Tibial nerve (tissue), 4 donors: Measurements from ENCODE around the gene EYS. TPM values are rescaled to one million over a fixed set of nuclear protein-coding genes. Genes with fewer than 3 reads are reported as not detected.

Experiments used
- DNase-seq, 2 donors: peaks; one replicate each; pipeline ENCODE4 v3.0.0-alpha.2; 2019; ENCODE audit warnings: low spot score in 2 of 2
- H3K27ac ChIP-seq, 4 donors: fragments of 200-600 bp; sonication (generic) in 3 of 4; one replicate each; pipeline ENCODE4 v1.5.1; 2017 to 2019; ENCODE audit warnings: mild to moderate bottlenecking in 1 of 4
- H3K27me3 ChIP-seq, 2 donors: fragments of 200-600 bp; sonication (generic) in 1 of 2; one replicate each; pipeline versions ENCODE4 v1.5.1 to v1.6.0; 2017 to 2019
- H3K36me3 ChIP-seq, 3 donors: fragments of 200-600 bp; sonication (generic); one replicate each; pipeline ENCODE4 v1.5.1; 2018 to 2019
- H3K4me1 ChIP-seq, 4 donors: fragments of 200-600 bp; sonication (generic) in 3 of 4; one replicate each; pipeline ENCODE4 v1.5.1; 2017 to 2019
- H3K4me3 ChIP-seq, 4 donors: fragments of 200-600 bp; sonication (generic) in 3 of 4; one replicate each; pipeline ENCODE4 v1.5.1; 2017 to 2019; ENCODE audit warnings: mild to moderate bottlenecking in 1 of 4, moderate library complexity in 1 of 4
- H3K9me3 ChIP-seq, 4 donors: fragments of 200-600 bp; sonication (generic) in 3 of 4; one replicate each; pipeline ENCODE4 v1.5.1; 2017 to 2019
- EP300 ChIP-seq, 2 donors: sonication (generic); formaldehyde crosslinking; IDR thresholded peaks; one replicate each; pipeline ENCODE4 v1.6.1; 2017; ENCODE audit warnings: antibody characterized with exemption in 2 of 2, mild to moderate bottlenecking in 1 of 2
- POLR2A ChIP-seq, 2 donors: fragments of 450-650 bp; IDR thresholded peaks; one replicate each; pipeline ENCODE4 v1.6.1; 2017; ENCODE audit warnings: antibody characterized with exemption in 2 of 2, mild to moderate bottlenecking in 2 of 2, moderate library complexity in 2 of 2
- WGBS, 2 donors: methylation state at CpG; one replicate each; pipeline ENCODE4 v1.1.5; 2018; 5-methylcytosine and 5-hydroxymethylcytosine counted together
- total RNA-seq, 4 donors: library from RNA; depleted of rRNA; stranded (reverse); fragments of >200 nt; gene quantifications; one replicate each; pipeline ENCODE4 v1.1.0, GENCODE V29; 2016
- TF ChIP-seq, protein P1 (sequence below), 5 experiments: fragments of 200-600 bp in 3 of 5; fragments of 450-650 bp in 2 of 5; sonication (generic) in 3 of 5; IDR thresholded peaks; one replicate each; pipeline ENCODE4 v1.5.1; 2016 to 2019; ENCODE audit warnings: antibody characterized with exemption in 5 of 5, mild to moderate bottlenecking in 3 of 5, moderate library complexity in 2 of 5

The EYS gene
- total RNA-seq, 4 donors from 2014 or later, result under 0.01 to 4.5 (median 0.39) TPM; not detected in 1

DNA sequence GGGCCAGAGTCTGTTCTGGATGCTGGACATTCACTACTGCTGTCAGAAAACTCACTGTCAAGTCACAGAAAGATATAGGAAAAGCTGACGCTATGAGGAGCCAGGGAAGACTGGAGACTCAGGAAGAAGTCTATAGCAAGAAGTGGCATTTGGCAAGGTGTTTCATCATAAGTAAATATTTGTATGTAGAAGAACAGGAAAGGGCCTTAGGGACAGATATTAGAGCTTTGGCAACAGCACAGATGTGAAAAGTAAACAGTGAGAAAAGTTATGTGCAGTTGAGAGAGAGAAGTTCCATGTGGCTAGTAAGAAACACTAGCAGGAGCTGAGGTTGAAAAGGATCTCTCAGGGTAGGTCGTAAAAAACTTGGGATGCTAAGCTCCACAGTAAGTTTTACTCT, 1202.5 kb downstream of the EYS start:
- Histone ChIP-seq H3K9me3 (no peaks in the 10 kb centered on the region), H3K36me3 (no peaks in the 10 kb centered on the region), H3K4me3 (no peak overlapping the region), H3K27ac (no peak overlapping the region), H3K27me3 (no peaks in the 10 kb centered on the region), H3K4me1 (peaks cover 0 to 3% (median 0%) of the 10 kb centered on the region in 4 donors)
- 61 to 72% methylated on average over 2 of the region's 2 CpGs for WGBS, 2 donors
- DNase-seq, result no peak
- TF ChIP-seq, protein P1, sequence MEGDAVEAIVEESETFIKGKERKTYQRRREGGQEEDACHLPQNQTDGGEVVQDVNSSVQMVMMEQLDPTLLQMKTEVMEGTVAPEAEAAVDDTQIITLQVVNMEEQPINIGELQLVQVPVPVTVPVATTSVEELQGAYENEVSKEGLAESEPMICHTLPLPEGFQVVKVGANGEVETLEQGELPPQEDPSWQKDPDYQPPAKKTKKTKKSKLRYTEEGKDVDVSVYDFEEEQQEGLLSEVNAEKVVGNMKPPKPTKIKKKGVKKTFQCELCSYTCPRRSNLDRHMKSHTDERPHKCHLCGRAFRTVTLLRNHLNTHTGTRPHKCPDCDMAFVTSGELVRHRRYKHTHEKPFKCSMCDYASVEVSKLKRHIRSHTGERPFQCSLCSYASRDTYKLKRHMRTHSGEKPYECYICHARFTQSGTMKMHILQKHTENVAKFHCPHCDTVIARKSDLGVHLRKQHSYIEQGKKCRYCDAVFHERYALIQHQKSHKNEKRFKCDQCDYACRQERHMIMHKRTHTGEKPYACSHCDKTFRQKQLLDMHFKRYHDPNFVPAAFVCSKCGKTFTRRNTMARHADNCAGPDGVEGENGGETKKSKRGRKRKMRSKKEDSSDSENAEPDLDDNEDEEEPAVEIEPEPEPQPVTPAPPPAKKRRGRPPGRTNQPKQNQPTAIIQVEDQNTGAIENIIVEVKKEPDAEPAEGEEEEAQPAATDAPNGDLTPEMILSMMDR (IDR thresholded peaks at IDR 0.05), result no peak
- no peak for TF ChIP-seq EP300 (IDR thresholded peaks at IDR 0.05)

DNA sequence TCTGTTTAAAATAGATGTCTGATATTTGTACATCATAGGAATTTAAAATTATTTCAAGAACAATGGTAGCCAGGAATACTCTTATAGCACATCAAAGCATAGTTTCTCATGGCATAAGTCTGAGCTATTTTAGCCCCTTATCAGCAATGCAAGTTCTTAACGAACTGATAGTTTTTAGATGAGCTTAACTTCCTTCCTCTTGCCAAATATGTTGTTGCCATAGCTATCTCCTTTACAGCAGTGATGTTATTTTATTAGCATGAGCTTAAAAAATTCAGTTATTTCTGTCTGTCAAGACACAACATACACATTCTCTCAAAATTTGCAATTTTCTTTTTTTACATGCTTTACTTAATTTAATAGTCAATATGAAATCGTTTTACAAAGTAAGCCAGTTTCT, 1204.2 kb downstream of the EYS start:
- WGBS, 2 donors, result 55 to 57% methylated on average over 2 of the region's 2 CpGs
- Histone ChIP-seq H3K36me3 (no peaks in the 10 kb centered on the region), H3K9me3 (no peaks in the 10 kb centered on the region), H3K27ac (no peak overlapping the region), H3K4me3 (no peak overlapping the region), H3K4me1 (peaks cover 0 to 3% (median 0%) of the 10 kb centered on the region in 4 donors), H3K27me3 (no peaks in the 10 kb centered on the region)
- TF ChIP-seq POLR2A (IDR thresholded peaks at IDR 0.05), result no peak
- TF ChIP-seq, protein P1 (IDR thresholded peaks at IDR 0.05), result no peak
- no peak for TF ChIP-seq EP300 (IDR thresholded peaks at IDR 0.05)
- no peak for DNase-seq

DNA sequence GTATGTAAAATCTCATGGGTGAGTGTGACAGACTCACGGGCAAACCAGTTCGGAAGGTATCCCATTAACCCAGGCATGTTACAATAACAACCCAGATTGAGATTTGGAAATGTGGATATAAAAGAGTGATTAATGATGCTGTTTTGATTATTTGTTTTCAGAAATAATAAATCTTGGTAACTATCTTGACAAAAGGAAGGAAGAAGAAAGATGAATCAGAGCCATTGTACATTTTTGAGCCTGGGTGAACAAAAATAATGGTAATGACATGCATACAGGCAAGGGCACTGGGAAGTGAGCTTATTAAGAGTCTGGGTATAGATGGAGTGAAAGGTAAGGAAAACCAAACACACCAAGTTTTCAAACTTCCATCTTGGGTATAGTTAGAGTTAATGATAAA, 1209.4 kb downstream of the EYS start:
- Histone ChIP-seq H3K36me3 (no peaks in the 10 kb centered on the region), H3K27ac (no peak overlapping the region), H3K4me3 (no peak overlapping the region), H3K4me1 (no peaks in the 10 kb centered on the region), H3K9me3 (no peaks in the 10 kb centered on the region), H3K27me3 (no peaks in the 10 kb centered on the region)
- 94 to 95% methylated on average over 2 of the region's 2 CpGs for WGBS, 2 donors
- no peak for TF ChIP-seq EP300 (IDR thresholded peaks at IDR 0.05)
- TF ChIP-seq, protein P1 (IDR thresholded peaks at IDR 0.05), result no peak
- no peak for TF ChIP-seq POLR2A (IDR thresholded peaks at IDR 0.05)
- no peak for DNase-seq

DNA sequence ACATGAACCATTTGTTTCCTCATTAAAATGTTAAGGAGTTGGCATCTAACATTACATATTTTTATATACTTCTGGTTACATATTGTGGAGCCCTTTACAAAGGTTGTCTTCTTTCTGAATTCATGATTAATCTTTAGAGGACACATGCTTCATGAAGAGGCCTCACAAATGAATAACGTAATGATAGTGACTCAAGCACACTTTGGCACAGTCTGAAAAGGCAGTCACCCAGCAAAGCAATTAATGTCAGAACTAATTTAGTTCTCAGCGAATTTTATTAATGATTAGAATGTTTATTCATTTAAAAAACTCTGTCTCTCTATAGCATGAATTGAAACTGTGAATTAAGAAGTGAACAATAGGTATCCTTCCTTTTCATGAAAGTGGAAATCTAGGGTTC, 1217.3 kb downstream of the EYS start:
- DNase-seq, result no peak
- 63 to 72% methylated on average over 2 of the region's 2 CpGs for WGBS, 2 donors
- H3K27me3 ChIP-seq, result no peaks in the 10 kb centered on the region
- H3K27ac ChIP-seq, result no peak overlapping the region
- H3K36me3 ChIP-seq, result no peaks in the 10 kb centered on the region
- H3K4me1 ChIP-seq, result no peaks in the 10 kb centered on the region
- H3K4me3 ChIP-seq, result no peak overlapping the region
- no peaks in the 10 kb centered on the region for H3K9me3 ChIP-seq
- TF ChIP-seq EP300 (IDR thresholded peaks at IDR 0.05) (no peak), POLR2A (IDR thresholded peaks at IDR 0.05) (no peak)
- TF ChIP-seq, protein P1 (IDR thresholded peaks at IDR 0.05), result no peak

DNA sequence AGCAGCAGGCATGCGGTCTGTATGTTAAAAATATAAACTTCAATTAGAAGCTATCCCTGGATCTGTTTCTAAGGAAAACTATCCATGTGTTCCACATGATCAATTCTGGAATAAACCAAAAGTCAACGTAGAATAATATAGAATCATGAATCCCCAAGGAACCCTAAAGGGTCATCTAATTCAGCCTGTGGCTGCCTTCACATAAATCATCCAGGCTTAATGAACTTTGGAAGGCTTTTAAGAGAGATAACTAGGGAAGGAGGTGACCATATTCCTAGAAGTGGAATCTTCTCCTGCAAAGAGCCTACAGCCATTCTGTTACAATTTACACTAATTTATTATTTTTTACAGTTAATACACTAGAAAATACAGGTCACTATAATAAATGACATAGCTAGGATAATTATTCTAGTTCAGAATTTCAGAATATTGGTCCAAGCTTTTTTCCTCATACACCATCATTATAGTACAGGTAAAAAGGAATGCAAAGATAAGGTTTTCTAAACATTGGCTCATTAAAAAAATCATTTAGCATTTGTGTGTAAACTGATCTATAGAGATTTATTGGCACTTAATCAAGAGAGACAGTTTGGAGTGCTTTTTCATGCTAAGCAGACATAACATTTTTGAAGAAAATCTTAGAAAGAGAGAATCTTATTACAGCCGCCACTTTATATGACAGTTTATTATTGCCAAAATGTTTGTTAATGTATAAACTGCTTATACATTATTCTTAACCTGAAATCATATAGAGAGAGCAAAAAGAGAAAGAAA, 1220.3 kb downstream of the EYS start:
- Histone ChIP-seq H3K27ac (no peak overlapping the region), H3K9me3 (no peaks in the 10 kb centered on the region), H3K36me3 (no peaks in the 10 kb centered on the region), H3K27me3 (no peaks in the 10 kb centered on the region), H3K4me1 (no peaks in the 10 kb centered on the region), H3K4me3 (no peak overlapping the region)
- WGBS, 2 donors, result 77 to 82% methylated on average over 3 of the region's 3 CpGs
- no peak for DNase-seq
- TF ChIP-seq, protein P1 (IDR thresholded peaks at IDR 0.05), result no peak
- TF ChIP-seq EP300 (IDR thresholded peaks at IDR 0.05) (no peak), POLR2A (IDR thresholded peaks at IDR 0.05) (no peak)
